K562 (cell line): ENCODE results near the gene LRRTM3. TPM values are rescaled to one million over a fixed set of nuclear protein-coding genes. Genes with fewer than 3 reads are reported as not detected.

Source experiments
- ATAC-seq: fragments of 200-7000 bp; cut with Tn5 transposase; 3 replicates; pipeline ENCODE4 v1.9.1; 2020; ENCODE audit warnings: moderate library complexity
- BruUV-seq: library from RNA; stranded (reverse); fragments of 400-500 nt; replicated peaks from 2 replicates; lab custom pipeline; 2021; lab: Mats Ljungman, UMichigan
- CTCF ChIA-PET: fragments of 300-600 bp; formaldehyde crosslinking; extraction: SDS; loops from one replicate; lab custom pipeline; 2021; ENCODE audit warnings: low intra/inter-chr PET ratio; lab: Yijun Ruan, JAX
- POLR2A ChIA-PET: fragments of 300-600, 350-650 bp; sonication (Branson Sonifier 250); formaldehyde crosslinking; extraction: SDS; loops from one replicate; lab custom pipeline; 2021; ENCODE audit warnings: antibody characterized with exemption, inconsistent platforms; lab: Yijun Ruan, JAX
- DNase-seq, 4 experiments: peaks; one replicate each; pipeline versions ENCODE4 v3.0.0 to v3.0.0-alpha.2; 2011 to 2018; ENCODE audit warnings: low spot score in 3 of 4, mixed read lengths in 3 of 4; ENCODE audit errors: extremely low read depth in 1 of 4
- FAIRE-seq: peaks from 2 replicates; lab custom pipeline; 2011; peaks lifted over from hg19 to GRCh38; lab: Jason Lieb, UNC
- H2AFZ ChIP-seq: 2 replicates; pipeline ENCODE4 v1.6.0; 2011; ENCODE audit warnings: low read depth, low read length, control low read depth, inconsistent platforms
- H3K27ac ChIP-seq: fragments of 200-600 bp; 3 replicates; pipeline ENCODE4 v1.8.0; 2011; ENCODE audit warnings: low read depth, mild to moderate bottlenecking, control low read depth, inconsistent platforms, low read length, moderate library complexity, mixed read lengths; ENCODE audit errors: extremely low read depth
- H3K27me3 ChIP-seq, 2 experiments: fragments of 300-600 bp in 1 of 2; 2 replicates in 1 of 2; 3 replicates in 1 of 2; pipeline versions ENCODE4 v1.6.0 to v1.8.0; 2011; ENCODE audit warnings: inconsistent platforms in 2 of 2, low read length in 2 of 2, mild to moderate bottlenecking in 1 of 2, mixed read lengths in 1 of 2, moderate library complexity in 1 of 2; ENCODE audit not compliant: control insufficient read depth in 2 of 2, insufficient read depth in 2 of 2
- H3K36me3 ChIP-seq: fragments of 300-600 bp; 3 replicates; pipeline ENCODE4 v1.8.0; 2011; ENCODE audit warnings: mild to moderate bottlenecking, low read length, inconsistent platforms; ENCODE audit not compliant: control insufficient read depth, insufficient read depth
- H3K4me1 ChIP-seq, 2 experiments: fragments of 200-600 bp in 1 of 2; replicated peaks in 1 of 2; 2 replicates in 1 of 2; 3 replicates in 1 of 2; pipeline versions ENCODE4 v1.5.1 to v1.8.0; 2011; ENCODE audit warnings: inconsistent platforms in 2 of 2, low read length in 2 of 2, mild to moderate bottlenecking in 1 of 2, mixed read lengths in 1 of 2, moderate library complexity in 1 of 2; ENCODE audit not compliant: control insufficient read depth in 2 of 2, insufficient read depth in 2 of 2
- H3K4me2 ChIP-seq: 2 replicates; pipeline ENCODE4 v1.6.1; 2011; ENCODE audit warnings: low read length, control low read depth, inconsistent platforms, mixed read lengths; ENCODE audit not compliant: insufficient read depth
- H3K4me3 ChIP-seq: fragments of 200-600 bp; sonication (generic), shearing (Covaris generic); 2 replicates; pipeline ENCODE4 v1.5.1; 2016; ENCODE audit warnings: control low read depth, inconsistent platforms
- H3K79me2 ChIP-seq: fragments of 200-600 bp; 3 replicates; pipeline ENCODE4 v1.8.0; 2011; ENCODE audit warnings: low read length, inconsistent platforms; ENCODE audit not compliant: control insufficient read depth, insufficient read depth
- H3K9ac ChIP-seq, 2 experiments: 2 replicates each; pipeline versions ENCODE4 v1.6.0 to v1.6.1; 2011; ENCODE audit warnings: low read depth in 2 of 2, low read length in 2 of 2, control low read depth in 1 of 2, inconsistent platforms in 1 of 2, mild to moderate bottlenecking in 1 of 2, mixed read lengths in 1 of 2; ENCODE audit not compliant: insufficient read depth in 1 of 2
- H3K9me1 ChIP-seq: one replicate; pipeline ENCODE4 v1.6.0; 2011; ENCODE audit warnings: inconsistent platforms, mild to moderate bottlenecking, low read length, moderate library complexity; ENCODE audit not compliant: control insufficient read depth, insufficient read depth
- H3K9me3 ChIP-seq: replicated peaks from 2 replicates; pipeline ENCODE4 v1.5.1; 2011; ENCODE audit warnings: low read depth, low read length, inconsistent platforms; ENCODE audit not compliant: control insufficient read depth, insufficient read depth
- H4K20me1 ChIP-seq: replicated peaks from 2 replicates; pipeline ENCODE4 v1.6.1; 2011; ENCODE audit warnings: low read length, inconsistent platforms, mixed read lengths; ENCODE audit not compliant: control insufficient read depth, insufficient read depth
- ARHGAP35 ChIP-seq: fragments of 450-650 bp; IDR thresholded peaks from 2 replicates; pipeline ENCODE4 v1.6.1; 2018; ENCODE audit not compliant: partially characterized antibody
- CBX2 ChIP-seq: fragments of 200-600 bp; sonication (generic); IDR thresholded peaks from one replicate; pipeline ENCODE4 v1.6.1; 2012; ENCODE audit warnings: mild to moderate bottlenecking, low read length, inconsistent platforms; ENCODE audit not compliant: insufficient read depth, poor library complexity, severe bottlenecking
- CHAMP1 ChIP-seq: fragments of 450-650 bp; IDR thresholded peaks from 2 replicates; pipeline ENCODE4 v1.6.1; 2016; ENCODE audit warnings: mild to moderate bottlenecking
- CHD1 ChIP-seq: fragments of 200-600 bp; sonication (generic); IDR thresholded peaks from one replicate; pipeline ENCODE4 v1.6.1; 2012; ENCODE audit warnings: mild to moderate bottlenecking, moderate library complexity, low read length, inconsistent platforms
- GATA2 ChIP-seq: sonication (generic); formaldehyde crosslinking; IDR thresholded peaks from 2 replicates; pipeline ENCODE4 v1.4.0; 2020; ENCODE audit warnings: mild to moderate bottlenecking, missing genetic modification reagents
- MNT ChIP-seq, 2 experiments: fragments of 450-650 bp; conservative IDR thresholded peaks; 2 replicates each; pipeline ENCODE4 v1.6.1; 2017; ENCODE audit warnings: mild to moderate bottlenecking in 2 of 2, moderate library complexity in 2 of 2
- RFX7 ChIP-seq: fragments of 250-450 bp; sonication (Bioruptor Pico); IDR thresholded peaks from 2 replicates; pipeline ENCODE4 v1.5.1; 2021; ENCODE audit warnings: mild to moderate bottlenecking
- SIN3B ChIP-seq: fragments of 450-650 bp; IDR thresholded peaks from 2 replicates; pipeline ENCODE4 v1.6.1; 2017; ENCODE audit warnings: low read depth, mild to moderate bottlenecking, moderate library complexity
- ZNF699 ChIP-seq: fragments of 250-450 bp; sonication (Bioruptor Pico); IDR thresholded peaks from 2 replicates; pipeline ENCODE4 v1.8.0; 2021; ENCODE audit warnings: mild to moderate bottlenecking, moderate library complexity; ENCODE audit not compliant: insufficient replicate concordance
- WGBS: fragments of 100-300 bp; shearing (Covaris generic); methylation state at CpG from one replicate; pipeline ENCODE4 v1.1.6; 2016; ENCODE audit warnings: low coverage, mixed read lengths; ENCODE audit not compliant: insufficient coverage; ENCODE audit errors: missing lambda C conversion rate; 5-methylcytosine and 5-hydroxymethylcytosine counted together
- in situ Hi-C: fragments of 300-500 bp; cut with MboI; formaldehyde crosslinking; loops from 4 replicates; pipeline ENCODE4 v1.15.0; 2018; ENCODE audit warnings: inconsistent platforms, mixed read lengths
- intact Hi-C: fragments of 100-400 bp; cut with micrococcal nuclease; formaldehyde crosslinking; loops from 2 replicates; pipeline ENCODE4 v1.14.2; 2022
- polyA plus RNA-seq, 8 experiments: library from polyadenylated mRNA; depleted of rRNA in 4 of 8; stranded (reverse) in 5 of 8; unstranded in 3 of 8; fragments of >200 nt; fragmentation: Nextera tagmentation in 2 of 8; fragmentation: Illumina TruSeq in 1 of 8; extraction: Ambion mirVana in 2 of 8; extraction: Trizol in 1 of 8; gene quantifications; 2 replicates each; pipeline versions ENCODE4 v1.2.1 to v1.2.3, GENCODE V29; 2011 to 2014; ENCODE audit warnings: inconsistent platforms in 1 of 8, missing spikeins in 1 of 8
- total RNA-seq, 7 experiments: library from RNA; depleted of rRNA in 6 of 7; stranded (reverse); fragments of >200 nt in 6 of 7; fragmentation: Illumina TruSeq in 2 of 7; extraction: Trizol in 2 of 7; gene quantifications; 2 replicates each; pipeline versions ENCODE4 v1.2.1 to v1.2.3, GENCODE V29; 2011 to 2021; ENCODE audit warnings: low replicate concordance in 1 of 7

Gene LRRTM3
- total and polyA plus RNA-seq, 9 of the 15 experiments (the other 6 are each of a cell fraction or from before 2014, with no cell fraction given): not detected

GRCh38 chr10:67011981-67012380, 86.1 kb downstream of the LRRTM3 start:
- no TSS peak for BruUV-seq
- FAIRE-seq: no peak

GRCh38 chr10:67015225-67015624, 89.4 kb downstream of the LRRTM3 start:
- Histone ChIP-seq H3K9me1 (no peaks in the 10 kb centered on the region), H2AFZ (no peak overlapping the region), H3K36me3 (no peaks in the 10 kb centered on the region), H4K20me1 (no peaks in the 10 kb centered on the region), H3K4me1 (no peaks in the 10 kb centered on the region), H3K27me3 (no peaks in the 10 kb centered on the region), H3K9me3 (no peaks in the 10 kb centered on the region), H3K9ac (no peak overlapping the region), H3K27ac (no peak overlapping the region), H3K4me2 (no peak overlapping the region), H3K79me2 (no peaks in the 10 kb centered on the region), H3K4me3 (no peak overlapping the region)
- in situ Hi-C loops: no loop called here
- FAIRE-seq: no peak
- ChIA-PET POLR2A (no interaction called here), CTCF (no interaction called here)
- DNase-seq: no peak
- 0% methylated on average over 1 of the region's 1 CpG for WGBS
- BruUV-seq: no TSS peak
- TF ChIP-seq MNT (conservative IDR thresholded peaks at IDR 0.05) (no peak), CBX2 (no peak), CHAMP1 (no peak), ARHGAP35 (no peak), CHD1 (no peak), ZNF699 (CRISPR knock-in tag) (no peak), RFX7 (CRISPR knock-in tag) (no peak), GATA2 (no peak)
- intact Hi-C loops: no loop called here
- ATAC-seq: no peak

More at GRCh38 chr10:67011981-67012380, 86.1 kb downstream of the LRRTM3 start:
- Histone ChIP-seq H3K27me3 (no peaks in the 10 kb centered on the region), H3K4me1 (no peaks in the 10 kb centered on the region), H3K79me2 (no peaks in the 10 kb centered on the region), H3K36me3 (no peaks in the 10 kb centered on the region), H3K9me1 (no peaks in the 10 kb centered on the region), H3K4me2 (no peak overlapping the region), H3K4me3 (no peak overlapping the region), H3K9me3 (0 out of 2 replicates have a peak, but pooled peaks cover 1% of the 10 kb centered on the region), H4K20me1 (no peaks in the 10 kb centered on the region), H3K27ac (no peak overlapping the region), H2AFZ (no peak overlapping the region), H3K9ac (no peak overlapping the region)
- no peak for DNase-seq
- TF ChIP-seq SIN3B: no peak
- WGBS: 2% methylated on average over 3 of the region's 3 CpGs
- ATAC-seq: no peak
- intact Hi-C loops (no loop called here), in situ Hi-C loops (no loop called here)
- ChIA-PET CTCF (no interaction called here), POLR2A (no interaction called here)
